ENCODE data around the gene IFITM1. TPM values are rescaled to one million over a fixed set of nuclear protein-coding genes. Genes with fewer than 3 reads are reported as not detected.

IFITM1 gene
- total RNA-seq, 1 donor from 2014 or later = 526 TPM

GRCh38 chr11:293271-293851 is 20.5 kb upstream of the IFITM1 start:
- Histone ChIP-seq H2AFZ (ENCODE audit: low read depth, low read length) (no peak overlapping the region), H3K9me3 (ENCODE audit: insufficient read depth, low read depth, low read length) (no peaks in the 10 kb centered on the region), H3K4me2 (ENCODE audit: low read length) (no peak overlapping the region), H3K27me3 (ENCODE audit: insufficient read depth, low read length) (peaks cover 1% of the 10 kb centered on the region), H3K4me3 (ENCODE audit: insufficient read depth, low read depth, low read length) (no peak overlapping the region), H3K4me1 (ENCODE audit: insufficient read depth, low read length) (peaks cover 2% of the 10 kb centered on the region), H3K36me3 (ENCODE audit: insufficient read depth, low read length) (no peaks in the 10 kb centered on the region), H3K9ac (ENCODE audit: low read length) (no peak overlapping the region), H3K27ac (ENCODE audit: low read depth, low read length) (no peak overlapping the region), H3K79me2 (ENCODE audit: insufficient read depth, low read length) (no peaks in the 10 kb centered on the region), H4K20me1 (ENCODE audit: insufficient read depth, low read length) (no peaks in the 10 kb centered on the region)
- H3K36me3 Mint-ChIP-seq (ENCODE audit: low read depth, unreplicated experiment) = peaks cover 4% of the 10 kb centered on the region
- DNase-seq (ENCODE audit: low read depth) (no peak), FAIRE-seq (no peak)
- peaks cover 3% of the 10 kb centered on the region for H3K4me1 Mint-ChIP-seq (ENCODE audit: low read depth, unreplicated experiment)
- TF ChIP-seq EZH2 (IDR thresholded peaks at IDR 0.05; ENCODE audit: insufficient read depth, low read length) = no peak
- TF ChIP-seq, protein P1, sequence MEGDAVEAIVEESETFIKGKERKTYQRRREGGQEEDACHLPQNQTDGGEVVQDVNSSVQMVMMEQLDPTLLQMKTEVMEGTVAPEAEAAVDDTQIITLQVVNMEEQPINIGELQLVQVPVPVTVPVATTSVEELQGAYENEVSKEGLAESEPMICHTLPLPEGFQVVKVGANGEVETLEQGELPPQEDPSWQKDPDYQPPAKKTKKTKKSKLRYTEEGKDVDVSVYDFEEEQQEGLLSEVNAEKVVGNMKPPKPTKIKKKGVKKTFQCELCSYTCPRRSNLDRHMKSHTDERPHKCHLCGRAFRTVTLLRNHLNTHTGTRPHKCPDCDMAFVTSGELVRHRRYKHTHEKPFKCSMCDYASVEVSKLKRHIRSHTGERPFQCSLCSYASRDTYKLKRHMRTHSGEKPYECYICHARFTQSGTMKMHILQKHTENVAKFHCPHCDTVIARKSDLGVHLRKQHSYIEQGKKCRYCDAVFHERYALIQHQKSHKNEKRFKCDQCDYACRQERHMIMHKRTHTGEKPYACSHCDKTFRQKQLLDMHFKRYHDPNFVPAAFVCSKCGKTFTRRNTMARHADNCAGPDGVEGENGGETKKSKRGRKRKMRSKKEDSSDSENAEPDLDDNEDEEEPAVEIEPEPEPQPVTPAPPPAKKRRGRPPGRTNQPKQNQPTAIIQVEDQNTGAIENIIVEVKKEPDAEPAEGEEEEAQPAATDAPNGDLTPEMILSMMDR (IDR thresholded peaks at IDR 0.05; ENCODE audit: insufficient read depth, low read depth, low read length) = no peak
- no peaks in the 10 kb centered on the region for H3K9me3 Mint-ChIP-seq (ENCODE audit: unreplicated experiment)
- H3K27ac Mint-ChIP-seq (ENCODE audit: unreplicated experiment) = no peak overlapping the region
- no peak overlapping the region for H3K4me3 Mint-ChIP-seq (ENCODE audit: unreplicated experiment)
- peaks cover 9% of the 10 kb centered on the region for H3K27me3 Mint-ChIP-seq (ENCODE audit: low read depth, unreplicated experiment)

DNA sequence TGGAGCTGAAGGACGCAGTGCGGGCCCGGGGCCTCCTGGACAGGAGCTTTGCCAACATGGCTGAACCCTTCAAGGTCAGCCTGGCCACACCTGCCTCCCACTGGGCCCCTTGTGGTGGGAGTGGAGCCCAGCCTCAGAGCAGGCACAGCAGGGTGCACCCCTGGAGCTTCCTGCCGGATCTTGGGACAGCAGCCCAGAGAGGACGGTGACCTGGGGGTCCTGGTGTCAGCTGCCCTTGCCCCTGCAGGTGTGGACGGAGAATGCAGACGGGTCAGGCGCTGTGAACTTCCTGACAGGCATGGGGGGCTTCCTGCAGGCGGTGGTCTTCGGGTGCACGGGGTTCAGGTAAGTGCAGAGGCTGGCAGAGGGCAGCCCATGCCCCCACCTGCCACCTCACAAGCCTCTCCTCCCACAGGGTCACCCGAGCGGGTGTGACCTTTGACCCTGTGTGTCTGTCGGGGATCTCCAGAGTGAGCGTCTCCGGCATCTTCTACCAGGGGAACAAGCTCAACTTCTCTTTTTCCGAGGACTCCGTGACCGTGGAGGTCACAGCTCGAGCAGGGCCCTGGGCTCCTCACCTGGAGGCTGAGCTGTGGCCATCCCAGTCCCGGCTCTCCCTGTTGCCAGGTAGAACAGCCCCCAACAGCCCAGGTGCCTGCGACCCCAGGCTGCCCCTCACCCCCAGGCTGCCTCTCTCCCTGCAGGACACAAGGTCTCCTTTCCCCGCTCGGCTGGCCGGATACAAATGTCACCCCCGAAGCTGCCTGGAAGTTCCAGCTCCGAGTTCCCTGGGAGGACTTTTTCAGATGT is 19.8 kb upstream of the IFITM1 start:
- H3K27me3 ChIP-seq (ENCODE audit: insufficient read depth, low read length) = no peaks in the 10 kb centered on the region
- no peak for FAIRE-seq
- no peak overlapping the region for H3K27ac ChIP-seq (ENCODE audit: low read depth, low read length)
- H2AFZ ChIP-seq (ENCODE audit: low read depth, low read length) = no peak overlapping the region
- H3K79me2 ChIP-seq (ENCODE audit: insufficient read depth, low read length) = no peaks in the 10 kb centered on the region
- Mint-ChIP-seq H3K9me3 (ENCODE audit: unreplicated experiment) (no peaks in the 10 kb centered on the region), H3K27me3 (ENCODE audit: low read depth, unreplicated experiment) (peaks cover 9% of the 10 kb centered on the region), H3K27ac (ENCODE audit: unreplicated experiment) (no peak overlapping the region), H3K4me3 (ENCODE audit: unreplicated experiment) (no peak overlapping the region), H3K36me3 (ENCODE audit: low read depth, unreplicated experiment) (peaks cover 4% of the 10 kb centered on the region), H3K4me1 (ENCODE audit: low read depth, unreplicated experiment) (peaks cover 3% of the 10 kb centered on the region)
- TF ChIP-seq, protein P1 (IDR thresholded peaks at IDR 0.05; ENCODE audit: insufficient read depth, low read depth, low read length) = no peak
- TF ChIP-seq EZH2 (IDR thresholded peaks at IDR 0.05; ENCODE audit: insufficient read depth, low read length) = no peak
- no peak overlapping the region for H3K4me3 ChIP-seq (ENCODE audit: insufficient read depth, low read depth, low read length)
- H3K36me3 ChIP-seq (ENCODE audit: insufficient read depth, low read length) = no peaks in the 10 kb centered on the region
- H4K20me1 ChIP-seq (ENCODE audit: insufficient read depth, low read length) = no peaks in the 10 kb centered on the region
- H3K9me3 ChIP-seq (ENCODE audit: insufficient read depth, low read depth, low read length) = no peaks in the 10 kb centered on the region
- H3K4me1 ChIP-seq (ENCODE audit: insufficient read depth, low read length) = no peaks in the 10 kb centered on the region
- DNase-seq (ENCODE audit: low read depth) = no peak
- no peak overlapping the region for H3K4me2 ChIP-seq (ENCODE audit: low read length)
- H3K9ac ChIP-seq (ENCODE audit: low read length) = no peak overlapping the region

GRCh38 chr11:294780-295179 is 19.1 kb upstream of the IFITM1 start:
- H3K79me2 ChIP-seq (ENCODE audit: insufficient read depth, low read length) = no peaks in the 10 kb centered on the region
- no peak overlapping the region for H2AFZ ChIP-seq (ENCODE audit: low read depth, low read length)
- H3K9me3 ChIP-seq (ENCODE audit: insufficient read depth, low read depth, low read length) = no peaks in the 10 kb centered on the region
- no peak overlapping the region for H3K27ac ChIP-seq (ENCODE audit: low read depth, low read length)
- peaks cover 9% of the 10 kb centered on the region for H3K27me3 Mint-ChIP-seq (ENCODE audit: low read depth, unreplicated experiment)
- no peak for DNase-seq (ENCODE audit: low read depth)
- no peaks in the 10 kb centered on the region for H3K27me3 ChIP-seq (ENCODE audit: insufficient read depth, low read length)
- no peak overlapping the region for H3K4me3 Mint-ChIP-seq (ENCODE audit: unreplicated experiment)
- peaks cover 4% of the 10 kb centered on the region for H3K36me3 Mint-ChIP-seq (ENCODE audit: low read depth, unreplicated experiment)
- no peaks in the 10 kb centered on the region for H4K20me1 ChIP-seq (ENCODE audit: insufficient read depth, low read length)
- H3K9me3 Mint-ChIP-seq (ENCODE audit: unreplicated experiment) = no peaks in the 10 kb centered on the region
- H3K4me1 ChIP-seq (ENCODE audit: insufficient read depth, low read length) = no peaks in the 10 kb centered on the region
- no peak for FAIRE-seq
- peaks cover 3% of the 10 kb centered on the region for H3K4me1 Mint-ChIP-seq (ENCODE audit: low read depth, unreplicated experiment)
- H3K36me3 ChIP-seq (ENCODE audit: insufficient read depth, low read length) = no peaks in the 10 kb centered on the region
- H3K27ac Mint-ChIP-seq (ENCODE audit: unreplicated experiment) = no peak overlapping the region
- H3K4me2 ChIP-seq (ENCODE audit: low read length) = no peak overlapping the region
- TF ChIP-seq EZH2 (IDR thresholded peaks at IDR 0.05; ENCODE audit: insufficient read depth, low read length) = no peak
- TF ChIP-seq, protein P1 (IDR thresholded peaks at IDR 0.05; ENCODE audit: insufficient read depth, low read depth, low read length) = no peak
- H3K9ac ChIP-seq (ENCODE audit: low read length) = no peak overlapping the region
- H3K4me3 ChIP-seq (ENCODE audit: insufficient read depth, low read depth, low read length) = no peak overlapping the region
